Left renal cortex interstitium (tissue), 4 donors: ENCODE data around the gene ASGR2. TPM values are rescaled to one million over a fixed set of nuclear protein-coding genes. Genes with fewer than 3 reads are reported as not detected.
A peak's percentile ranks its signal among the peaks of the same experiment; 100 is the strongest.
"Not testable (repeated sequence)": the region's sequence is repeated elsewhere in the genome, so short reads cannot be mapped to it uniquely, and the experiment has no call there.

Experiments
- DNase-seq, 4 donors: peaks; one replicate each; pipeline ENCODE4 v3.0.0-alpha.2; 2013; ENCODE audit warnings: low read depth in 4 of 4, low spot score in 2 of 4, missing footprints in 1 of 4
- polyA plus RNA-seq, 4 donors: library from polyadenylated mRNA; unstranded; fragments of 120-200 nt; gene quantifications; one replicate each; pipeline ENCODE4 v1.2.1, GENCODE V29; 2013; ENCODE audit not compliant: insufficient read length in 4 of 4

The ASGR2 gene, protein sequence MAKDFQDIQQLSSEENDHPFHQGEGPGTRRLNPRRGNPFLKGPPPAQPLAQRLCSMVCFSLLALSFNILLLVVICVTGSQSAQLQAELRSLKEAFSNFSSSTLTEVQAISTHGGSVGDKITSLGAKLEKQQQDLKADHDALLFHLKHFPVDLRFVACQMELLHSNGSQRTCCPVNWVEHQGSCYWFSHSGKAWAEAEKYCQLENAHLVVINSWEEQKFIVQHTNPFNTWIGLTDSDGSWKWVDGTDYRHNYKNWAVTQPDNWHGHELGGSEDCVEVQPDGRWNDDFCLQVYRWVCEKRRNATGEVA
- polyA plus RNA-seq, result 1 to 10 TPM; 1.1 to 3.2 (median 1.7) TPM

DNA sequence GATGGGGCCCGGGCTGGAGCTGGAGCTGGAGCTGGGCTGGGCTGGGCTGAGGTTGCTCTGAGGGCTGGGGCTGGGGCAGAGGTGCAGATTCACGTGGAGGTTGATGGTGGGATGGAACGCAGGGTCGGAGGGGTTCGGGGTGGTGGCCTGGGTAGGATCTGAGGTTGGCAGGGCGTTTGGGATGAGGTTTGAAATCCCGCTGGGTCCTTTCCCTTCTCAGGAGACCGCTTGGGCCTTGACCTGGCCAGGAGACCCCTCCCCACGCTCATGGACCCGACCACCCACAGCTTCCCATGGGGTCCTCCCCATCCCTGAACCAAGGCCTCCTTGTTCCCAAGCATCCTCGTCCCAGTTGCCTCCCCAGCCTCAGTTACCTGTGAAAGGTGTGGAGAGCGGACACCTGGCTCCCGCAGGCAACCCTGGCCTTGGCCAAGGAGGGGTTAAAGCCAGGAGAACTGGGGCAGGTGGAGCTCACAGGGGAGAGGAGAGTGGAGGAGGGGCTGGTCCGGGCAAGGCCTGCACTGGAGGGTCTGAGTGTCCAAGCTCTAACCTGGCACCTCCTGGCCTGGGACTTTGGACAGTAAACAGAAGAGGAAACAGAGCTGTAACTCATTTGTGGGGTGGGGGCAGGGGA, at the start of gene ASGR2:
TSS of gene ASGR2 (minus strand) at position 582 of the 634 bp plus-strand sequence. CDS start 582 bp downstream, outside the sequence.
- DNase-seq, result no peak

DNA sequence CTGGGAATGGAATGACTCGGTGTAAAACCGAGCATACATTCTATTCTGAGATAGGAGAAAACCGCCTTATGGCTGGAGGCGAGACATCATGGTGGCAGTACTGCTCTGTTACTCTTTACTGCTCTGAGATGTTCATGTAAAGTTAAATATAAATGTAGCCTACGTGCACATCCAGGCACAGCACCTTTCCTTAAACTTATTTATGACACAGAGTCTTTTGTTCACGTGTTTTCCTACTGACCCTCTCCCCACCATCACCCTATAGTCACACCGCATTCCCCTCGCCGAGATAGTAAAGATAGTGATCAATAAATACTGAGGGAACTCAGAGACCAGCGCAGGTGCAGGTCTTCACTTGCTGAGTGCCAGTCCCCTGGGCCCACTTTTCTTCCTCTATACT, 44.9 kb upstream of the ASGR2 start:
- not testable (repeated sequence) for DNase-seq

DNA sequence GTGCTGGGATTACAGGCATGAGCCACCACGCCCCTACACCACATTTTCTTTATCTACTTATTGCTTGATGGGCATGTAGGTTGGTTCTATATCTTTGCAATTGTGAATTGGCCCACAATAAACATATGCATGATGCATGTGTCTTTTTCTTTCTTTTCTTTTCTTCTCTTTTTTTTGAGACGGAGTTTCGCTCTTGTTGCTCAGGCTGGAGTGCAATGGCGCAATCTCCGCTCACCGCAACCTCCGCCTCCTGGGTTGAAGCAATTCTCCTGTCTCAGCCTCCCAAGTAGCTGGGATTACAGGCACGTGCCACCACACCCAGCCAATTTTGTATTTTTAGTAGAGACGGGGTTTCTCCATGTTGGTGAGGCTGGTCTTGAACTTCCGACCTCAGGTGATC, 43.8 kb upstream of the ASGR2 start:
- DNase-seq, result not testable (repeated sequence)

DNA sequence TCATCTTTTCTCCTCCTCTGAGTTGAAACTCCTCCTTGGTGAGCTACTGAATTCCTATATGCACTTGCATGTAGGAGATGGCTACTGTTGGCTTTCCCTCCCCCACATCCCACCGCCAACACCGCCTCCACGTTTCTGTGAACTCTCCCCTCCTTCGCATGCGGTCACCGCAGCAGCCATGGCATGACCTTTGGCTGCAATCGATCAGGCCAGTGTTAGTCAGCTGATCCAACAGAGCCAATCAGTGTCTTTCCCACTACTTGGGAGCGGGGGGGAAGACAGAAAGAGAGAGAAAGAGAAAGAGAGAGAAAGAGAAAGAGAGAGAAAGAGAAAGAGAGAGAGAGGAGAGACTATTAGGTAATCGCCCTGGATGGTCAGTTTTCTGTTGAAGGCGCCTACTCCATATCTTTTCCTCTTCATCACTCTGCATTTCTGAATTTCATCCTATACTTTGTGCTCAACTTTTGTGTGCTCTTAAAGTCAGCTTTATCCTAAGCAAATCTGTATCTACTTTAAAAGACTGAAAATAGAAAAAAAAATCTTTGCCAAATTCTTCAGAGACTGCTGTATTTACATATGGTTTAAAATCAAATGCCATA, 41.8 kb upstream of the ASGR2 start:
- DNase-seq, result no peak

DNA sequence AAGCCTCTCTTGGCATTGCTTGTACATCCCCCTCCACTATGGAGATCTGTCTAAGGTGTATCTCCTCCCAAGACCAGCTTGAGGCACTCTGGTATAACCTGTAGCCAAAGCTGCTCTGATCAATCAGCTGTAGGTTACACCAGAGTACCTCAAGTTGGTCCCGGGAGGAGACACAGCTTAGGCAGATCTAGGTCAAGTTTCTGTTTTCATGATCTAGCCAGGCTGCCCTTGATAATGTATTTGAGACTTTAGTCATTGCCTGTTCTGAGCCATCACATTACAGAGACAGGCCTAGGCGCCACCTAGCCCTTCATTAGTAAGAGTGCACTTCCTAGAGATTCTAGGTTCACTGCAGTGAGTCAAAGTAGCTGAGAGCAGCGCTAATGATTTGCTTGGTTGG, 33.1 kb upstream of the ASGR2 start:
- DNase-seq, result no peak

DNA sequence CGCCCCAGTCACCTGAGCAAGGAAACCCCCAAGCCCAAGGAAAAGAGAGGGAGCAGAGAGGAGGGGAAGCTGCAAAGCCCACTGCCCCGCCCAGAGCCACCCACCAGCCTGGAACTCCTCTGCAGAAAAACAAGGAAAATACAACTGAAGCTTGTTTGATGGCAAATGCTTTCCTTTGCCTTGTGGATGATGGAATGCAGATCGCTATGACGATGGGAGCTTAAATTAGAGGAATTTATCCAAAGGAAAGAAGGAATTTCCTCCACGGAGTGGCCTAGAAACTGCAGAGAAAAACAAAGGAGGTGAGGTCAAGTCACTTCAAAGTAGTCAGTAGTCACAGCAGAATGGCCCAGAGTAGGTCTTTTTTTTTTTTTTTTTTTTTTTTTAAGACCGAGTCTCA, 31.5 kb upstream of the ASGR2 start:
- no peak for DNase-seq

DNA sequence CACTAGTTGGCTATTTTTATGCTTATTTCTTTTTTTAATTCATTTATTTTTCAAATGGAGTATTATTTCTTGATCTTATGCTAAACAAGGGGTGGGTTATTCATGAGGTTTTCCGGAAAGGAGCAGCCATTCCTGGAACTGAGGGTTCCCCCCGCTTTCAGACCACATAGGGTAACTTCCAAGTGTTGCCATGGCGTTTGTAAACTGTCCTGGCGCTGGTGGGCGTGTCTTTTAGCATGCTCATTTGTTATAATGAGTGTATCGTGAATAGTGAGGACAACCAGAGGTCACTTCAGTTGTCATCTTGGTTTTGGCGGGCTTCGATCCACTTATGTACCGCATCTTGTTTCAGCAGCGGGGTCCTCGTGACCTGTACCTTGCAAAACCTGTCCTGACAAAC, 29.6 kb upstream of the ASGR2 start:
- no peak for DNase-seq

DNA sequence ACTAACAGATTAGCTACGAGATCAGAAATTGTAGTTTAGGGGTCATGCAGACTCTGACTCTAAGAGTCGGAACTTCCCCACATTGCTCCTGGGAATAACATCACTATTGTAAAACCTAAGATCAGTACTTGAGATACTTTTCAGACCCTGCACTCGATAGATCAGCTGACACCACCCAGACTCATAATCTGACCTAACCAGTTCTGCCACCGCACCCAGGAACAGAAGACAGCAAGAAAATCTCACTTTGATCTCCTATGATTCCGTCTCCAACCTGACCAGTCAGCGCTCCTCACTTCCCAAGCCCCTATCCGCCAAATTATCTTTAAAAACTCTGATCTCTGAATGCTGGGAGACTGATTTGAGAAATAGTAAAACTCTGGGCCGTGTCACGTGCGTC, 27.2 kb upstream of the ASGR2 start:
- no peak for DNase-seq

DNA sequence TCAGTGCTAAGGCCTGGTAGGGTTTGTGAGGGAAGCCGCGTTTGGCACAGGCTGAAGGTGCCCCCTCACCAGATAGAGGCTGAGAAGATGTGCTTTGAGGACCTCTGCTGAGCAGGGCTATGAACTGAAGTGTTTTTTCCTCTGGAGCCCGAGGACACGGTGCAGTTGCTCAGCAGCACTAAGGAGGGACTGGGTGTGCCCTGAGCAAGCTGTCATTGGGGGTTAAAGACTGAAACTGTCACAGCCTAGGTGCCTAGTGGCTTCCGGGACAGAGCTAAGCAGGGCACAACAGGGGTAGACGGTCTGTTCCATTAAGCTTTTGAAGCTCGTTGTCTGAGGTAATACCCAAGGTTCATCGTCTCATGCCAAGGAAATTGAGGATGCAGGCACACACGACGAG, 24.8 kb upstream of the ASGR2 start:
- no peak for DNase-seq

DNA sequence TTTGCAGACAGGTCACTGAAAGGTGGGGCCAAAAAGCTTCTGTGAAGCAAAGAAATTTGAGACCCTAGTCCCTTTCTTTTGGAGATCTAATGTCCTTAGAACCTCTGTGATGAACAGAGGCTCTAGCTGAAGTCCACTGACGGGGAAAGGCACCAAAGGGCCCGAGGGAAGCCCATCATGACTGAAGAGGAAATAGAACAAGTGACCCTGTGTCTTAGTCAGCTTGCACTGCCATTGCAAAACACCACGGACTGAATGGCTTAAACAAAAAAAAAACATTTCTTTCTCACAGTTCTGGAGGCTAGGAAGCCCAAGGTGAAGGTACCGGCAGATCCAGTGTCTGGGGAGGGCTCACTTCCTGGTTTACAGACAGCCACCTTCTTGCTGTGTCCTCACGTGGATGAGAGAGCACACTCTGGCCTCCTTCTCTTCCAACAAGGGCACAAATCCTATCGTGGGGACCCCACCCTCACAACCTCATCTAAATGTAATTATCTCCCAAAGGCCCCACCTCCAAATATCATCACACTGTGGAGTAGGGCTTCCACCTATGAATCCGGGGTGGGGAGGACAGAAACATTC, 24.3 kb upstream of the ASGR2 start:
- DNase-seq, result no peak

DNA sequence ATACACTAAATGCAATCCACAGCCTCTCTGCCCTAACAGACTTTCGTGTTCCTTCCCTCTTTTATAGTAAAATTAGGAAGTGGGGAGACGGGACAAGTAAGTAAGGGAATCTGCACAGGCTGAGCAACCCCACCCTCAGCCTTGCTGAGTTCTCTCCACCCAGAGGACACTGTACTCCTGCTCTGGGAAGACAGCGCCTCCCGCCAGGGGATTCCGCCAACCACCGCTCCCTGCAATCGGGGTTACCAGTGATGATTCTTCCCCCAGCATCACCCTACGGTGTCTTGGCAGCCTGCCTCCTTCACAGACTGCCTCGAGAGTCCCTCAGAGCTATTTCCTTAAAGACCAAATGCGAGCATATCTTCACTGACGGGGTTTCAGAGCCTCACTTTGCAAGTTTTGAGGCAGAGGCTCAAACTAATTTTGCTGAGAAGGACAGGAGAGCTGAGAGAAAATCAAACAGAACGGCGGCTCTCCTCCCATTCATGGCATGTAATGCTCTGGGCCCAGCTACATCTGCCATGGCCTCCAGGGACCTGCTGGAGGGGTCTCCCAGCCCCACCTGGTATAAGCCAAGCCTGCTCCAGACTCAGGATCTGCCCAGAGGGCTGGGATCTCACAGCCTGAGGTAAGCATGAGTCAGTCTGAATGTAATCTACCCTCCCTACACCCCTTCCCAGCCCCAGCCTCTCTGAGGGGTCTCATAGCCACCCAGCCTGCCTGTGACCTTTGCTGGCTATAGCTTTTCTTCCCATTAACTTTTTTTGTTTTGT, 22.7 kb upstream of the ASGR2 start:
- DNase-seq, result no peak

DNA sequence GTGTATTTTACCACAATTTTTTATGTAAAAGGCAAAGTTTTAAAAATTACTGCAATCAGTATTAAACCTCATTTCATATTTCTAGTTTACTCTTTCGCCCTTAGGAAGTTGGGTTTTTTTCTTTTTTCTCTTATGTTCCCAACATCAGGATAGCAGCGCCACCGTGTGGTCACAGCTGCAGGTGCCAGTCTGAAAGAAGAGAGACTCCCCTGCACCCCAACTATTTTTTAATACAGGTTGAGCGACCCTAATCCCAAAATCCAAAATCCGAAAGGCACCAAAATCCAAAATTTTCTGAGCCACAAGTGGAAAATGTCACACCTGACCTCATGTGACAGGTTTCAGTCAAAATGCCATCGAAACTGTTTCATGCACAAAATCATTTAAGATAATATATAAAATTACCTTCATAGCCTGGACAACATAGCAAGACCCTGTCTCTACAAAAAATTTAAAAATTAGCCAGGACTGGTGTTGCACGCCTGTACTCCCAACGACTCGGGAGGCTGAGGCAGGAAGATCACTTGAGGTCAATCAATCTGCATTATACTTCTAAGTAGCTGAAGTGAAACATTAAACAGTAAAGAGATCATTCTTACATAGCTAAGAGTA, 21.8 kb upstream of the ASGR2 start:
- DNase-seq, result peak; percentile 26 to 62 (median 39)

DNA sequence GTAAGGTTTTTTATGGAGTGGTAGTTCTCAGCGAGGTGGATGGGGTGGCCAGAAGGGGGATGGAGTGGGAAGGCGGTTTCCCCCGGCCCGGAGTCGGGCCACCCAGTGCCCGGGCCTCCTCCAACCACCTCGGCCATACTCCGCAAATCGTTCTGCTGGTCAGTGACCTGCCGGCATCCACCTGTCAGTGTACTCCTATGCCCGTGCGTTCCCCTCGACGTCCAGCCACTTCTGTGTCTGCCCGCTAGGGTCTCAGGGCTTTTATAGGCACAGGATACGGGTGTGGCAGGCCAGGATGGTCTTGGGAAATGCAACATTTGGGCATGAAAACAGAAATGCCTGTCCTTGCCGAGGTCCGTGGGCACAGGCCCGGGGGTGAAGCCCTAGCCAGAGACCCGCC, 19.3 kb upstream of the ASGR2 start:
- DNase-seq, result no peak

DNA sequence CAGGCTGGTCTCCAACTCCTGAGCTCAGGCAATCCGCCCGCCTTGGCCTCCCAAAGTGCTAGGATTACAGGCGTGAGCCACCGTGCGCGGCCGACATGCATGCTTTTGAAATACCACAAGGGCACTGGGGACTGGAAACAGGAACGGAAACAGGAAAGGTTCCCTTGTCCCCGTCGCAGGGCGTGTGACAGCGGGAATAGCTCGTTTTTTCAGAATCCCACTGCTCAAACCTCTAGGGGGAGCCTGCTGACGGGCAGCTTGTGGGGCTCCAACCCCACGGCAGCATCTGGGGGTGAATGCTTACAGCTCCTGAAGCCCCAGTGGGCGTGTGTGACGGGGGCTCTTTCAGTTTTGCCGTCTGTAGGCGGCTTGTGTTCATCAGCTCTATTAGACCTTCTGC, 18.8 kb upstream of the ASGR2 start:
- DNase-seq, result no peak

DNA sequence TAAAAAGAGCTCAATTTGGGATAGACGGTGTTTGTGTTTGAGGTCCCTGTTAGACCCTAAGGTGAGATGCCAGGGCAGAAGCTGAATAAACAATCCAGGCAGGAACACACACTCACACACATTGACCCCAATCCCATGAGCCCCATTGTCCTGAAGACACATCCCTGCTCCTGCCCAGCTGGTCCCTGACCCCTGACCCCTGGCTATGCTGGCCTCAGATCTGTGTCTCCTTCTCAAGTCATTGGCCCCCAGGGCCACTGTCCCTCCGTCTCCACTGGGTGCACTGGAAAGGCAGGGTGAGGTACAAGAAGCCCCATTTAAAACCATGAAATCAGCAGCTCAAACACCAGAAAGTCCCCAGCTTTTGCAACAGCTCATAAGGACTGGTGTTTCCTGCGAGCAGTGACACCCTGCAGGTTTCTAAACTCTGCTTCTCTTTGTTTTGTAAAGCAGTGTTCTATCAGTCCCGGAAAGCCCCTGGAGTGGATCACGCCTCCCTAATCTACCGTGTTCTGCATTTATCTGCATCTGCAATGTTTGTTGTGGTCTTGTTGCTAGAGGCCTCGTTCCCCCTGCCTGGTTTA, 18.0 kb upstream of the ASGR2 start:
- DNase-seq, result no peak

DNA sequence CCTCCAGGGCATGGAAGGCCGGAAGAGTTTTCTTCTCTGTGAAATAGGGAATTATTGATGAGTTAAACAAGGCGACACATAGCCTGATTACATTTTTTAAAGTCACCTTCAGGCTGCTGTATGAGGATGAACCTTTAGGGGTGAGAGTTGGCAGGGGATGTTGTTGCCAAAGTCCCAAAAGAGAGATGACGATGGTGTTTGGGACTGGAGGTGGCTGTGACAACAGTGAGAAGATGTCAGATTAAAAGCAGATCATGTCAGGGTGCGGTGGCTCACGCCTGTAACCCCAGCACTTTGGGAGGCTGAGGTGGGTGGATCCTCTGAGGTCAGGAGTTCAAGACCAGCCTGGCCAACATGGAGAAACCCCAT, 16.8 kb upstream of the ASGR2 start:
- DNase-seq, result no peak

DNA sequence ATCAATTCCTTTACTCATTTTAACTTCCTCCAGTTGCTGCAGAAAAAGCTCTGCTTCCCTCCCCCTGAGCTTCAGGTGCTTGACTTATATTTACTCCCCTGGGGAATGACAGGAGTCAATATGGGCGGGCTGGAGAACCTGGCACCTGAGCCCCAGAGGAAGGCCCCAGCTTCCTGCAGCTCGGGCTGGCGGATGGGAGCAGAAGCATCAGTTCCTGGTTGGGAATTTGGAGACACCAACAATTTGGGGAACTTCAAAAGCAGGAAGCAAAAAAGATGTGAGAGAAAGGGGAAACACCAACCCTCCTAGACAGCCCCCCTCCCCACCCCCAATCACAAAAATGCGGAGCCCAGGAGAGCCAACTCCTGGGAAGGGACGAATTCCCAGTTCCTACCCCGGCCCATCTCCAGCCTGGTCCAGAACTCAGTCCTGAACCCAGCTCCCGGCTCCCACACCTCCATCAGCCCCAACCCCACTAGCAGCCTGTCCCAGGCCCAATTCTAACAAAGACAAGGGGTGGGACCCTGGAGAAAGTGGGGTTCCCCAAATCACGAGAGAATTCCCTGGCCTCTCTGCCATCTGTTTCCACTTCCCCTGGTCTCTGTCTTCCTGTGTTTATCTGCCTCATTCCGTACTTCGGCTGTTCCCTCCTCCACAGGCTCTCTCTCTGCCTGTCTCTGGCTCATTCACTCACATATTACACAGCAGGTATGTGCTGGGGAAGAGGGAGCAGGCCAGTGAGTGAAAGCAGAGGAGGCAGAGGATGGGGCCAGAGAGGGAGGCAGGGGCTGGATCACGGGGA, 16.2 kb upstream of the ASGR2 start:
- DNase-seq, result no peak

DNA sequence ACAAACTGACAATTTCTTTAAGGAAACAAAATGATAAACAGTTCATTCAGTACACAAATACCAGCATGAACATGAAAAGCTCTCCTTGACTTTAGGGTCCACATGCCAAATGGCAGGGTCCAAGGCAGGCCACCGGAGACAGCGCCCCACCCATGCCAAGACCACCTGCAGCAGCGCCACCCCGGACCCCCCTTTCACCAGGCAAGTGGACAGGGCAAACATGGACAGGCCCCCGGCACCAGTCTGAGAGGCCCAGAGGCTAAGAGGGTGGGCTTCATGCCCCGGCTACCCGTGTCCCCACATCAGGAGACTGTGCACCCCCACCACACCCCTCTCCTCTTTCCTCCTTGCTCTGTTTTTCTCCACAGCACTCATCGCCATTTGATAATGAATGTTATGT, 14.7 kb upstream of the ASGR2 start:
- no peak for DNase-seq

DNA sequence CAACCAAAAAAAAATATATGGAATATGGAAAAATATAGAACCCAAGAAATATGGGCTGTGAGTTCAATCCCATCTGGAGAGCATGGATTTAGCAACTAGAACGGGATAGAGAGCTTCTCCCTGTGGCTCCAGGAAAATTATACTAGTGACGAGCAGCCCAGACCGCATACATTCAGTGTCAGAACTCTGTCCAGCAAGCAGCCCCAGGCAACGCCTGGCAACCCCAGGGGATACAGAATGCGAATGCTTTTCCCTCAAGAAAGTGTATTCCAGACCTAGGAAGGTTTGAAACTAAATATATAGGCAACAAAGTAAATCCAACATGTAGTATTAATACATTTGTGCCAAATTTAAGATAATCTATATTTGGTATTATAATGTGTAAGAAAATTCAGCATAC, 13.5 kb upstream of the ASGR2 start:
- DNase-seq, result no peak
